Panc1 (cell line): ENCODE measurements around the gene FIGN. TPM values are rescaled to one million over a fixed set of nuclear protein-coding genes. Genes with fewer than 3 reads are reported as not detected.

Experiments
- ATAC-seq: fragments of 200-7000 bp; cut with Tn5 transposase; 2 replicates; pipeline ENCODE4 v1.9.1; 2020; ENCODE audit warnings: mild to moderate bottlenecking, moderate library complexity
- BruUV-seq: library from RNA; stranded (reverse); fragments of 400-500 nt; replicated peaks from 2 replicates; lab custom pipeline; 2021; lab: Mats Ljungman, UMichigan
- CTCF ChIA-PET: fragments of 300-600 bp; sonication (Branson Sonifier 250); formaldehyde crosslinking; loops from one replicate; lab custom pipeline; 2022; ENCODE audit warnings: antibody characterized with exemption; lab: Charles Lee
- POLR2A ChIA-PET: fragments of 300-600 bp; sonication (Branson Sonifier 250); formaldehyde crosslinking; loops from one replicate; lab custom pipeline; 2022; ENCODE audit warnings: antibody characterized with exemption; lab: Charles Lee
- DNase-seq: peaks from one replicate; pipeline ENCODE4 v3.0.0-alpha.2; 2010; ENCODE audit warnings: low read depth, low spot score
- H3K27ac ChIP-seq: 2 replicates; pipeline ENCODE4 v1.5.1; 2011; ENCODE audit warnings: mild to moderate bottlenecking, low read length, inconsistent platforms
- H3K27me3 ChIP-seq: fragments of 200-500 bp; sonication (Bioruptor generic); 2 replicates; pipeline ENCODE4 v1.6.0; 2014; ENCODE audit warnings: low read length, inconsistent platforms; ENCODE audit not compliant: control insufficient read depth, insufficient read depth
- H3K36me3 ChIP-seq: fragments of 200-500 bp; sonication (Bioruptor generic); 2 replicates; pipeline ENCODE4 v1.5.1; 2014; ENCODE audit warnings: inconsistent platforms, mild to moderate bottlenecking, low read length, moderate library complexity; ENCODE audit not compliant: control insufficient read depth, insufficient read depth
- H3K4me1 ChIP-seq: 2 replicates; pipeline ENCODE4 v1.5.1; 2011; ENCODE audit warnings: inconsistent platforms, mild to moderate bottlenecking, low read length, moderate library complexity; ENCODE audit not compliant: control insufficient read depth, insufficient read depth
- H3K4me3 ChIP-seq, 2 experiments: 2 replicates each; pipeline ENCODE4 v1.5.1; 2011 to 2012; ENCODE audit warnings: low read depth in 2 of 2, low read length in 2 of 2, mild to moderate bottlenecking in 2 of 2, inconsistent platforms in 1 of 2, moderate library complexity in 1 of 2
- H3K9me3 ChIP-seq: fragments of 200-500 bp; sonication (Bioruptor generic); 2 replicates; pipeline ENCODE4 v1.5.1; 2014; ENCODE audit warnings: low read depth, mild to moderate bottlenecking, inconsistent platforms, low read length, moderate library complexity; ENCODE audit not compliant: control insufficient read depth, insufficient read depth
- CTCF ChIP-seq: fragments of 450-650 bp; IDR thresholded peaks from 2 replicates; pipeline ENCODE4 v1.5.1; 2017; ENCODE audit warnings: mild to moderate bottlenecking
- POLR2AphosphoS5 ChIP-seq: IDR thresholded peaks from 2 replicates; pipeline ENCODE4 v1.6.1; 2012; ENCODE audit warnings: mild to moderate bottlenecking, low read depth, low read length, moderate library complexity
- SIN3A ChIP-seq: IDR thresholded peaks from 2 replicates; pipeline ENCODE4 v1.6.1; 2012; ENCODE audit warnings: low read depth, mild to moderate bottlenecking, low read length, moderate library complexity, borderline replicate concordance; ENCODE audit not compliant: insufficient read depth
- TCF7L2 ChIP-seq: IDR thresholded peaks from 2 replicates; pipeline ENCODE4 v1.6.1; 2011; ENCODE audit warnings: mild to moderate bottlenecking, low read depth, low read length, inconsistent platforms
- in situ Hi-C: cut with HindIII; loops from 2 replicates; pipeline ENCODE4 v1.10.0; 2016; ENCODE audit warnings: low sequenced_read_pairs, low pct_unique_long_range_greater_than_20kb
- intact Hi-C: fragments of 100-400 bp; cut with micrococcal nuclease; formaldehyde crosslinking; loops from one replicate; pipeline ENCODE4 v1.10.0; 2022; ENCODE audit not compliant: unreplicated experiment
- total RNA-seq: library from RNA; stranded (reverse); gene quantifications from one replicate; pipeline ENCODE4 v1.2.1, GENCODE V29; 2021; ENCODE audit not compliant: unreplicated experiment
- TF ChIP-seq, protein P1 (sequence below), 2 experiments: IDR thresholded peaks; 2 replicates each; pipeline ENCODE4 v1.6.1; 2011 to 2012; ENCODE audit warnings: low read depth in 2 of 2, control low read depth in 1 of 2, low read length in 1 of 2, mild to moderate bottlenecking in 1 of 2, moderate library complexity in 1 of 2; ENCODE audit not compliant: insufficient read depth in 1 of 2

FIGN gene
- total RNA-seq, 1 experiment from 2014 or later, result 19.5 TPM

DNA sequence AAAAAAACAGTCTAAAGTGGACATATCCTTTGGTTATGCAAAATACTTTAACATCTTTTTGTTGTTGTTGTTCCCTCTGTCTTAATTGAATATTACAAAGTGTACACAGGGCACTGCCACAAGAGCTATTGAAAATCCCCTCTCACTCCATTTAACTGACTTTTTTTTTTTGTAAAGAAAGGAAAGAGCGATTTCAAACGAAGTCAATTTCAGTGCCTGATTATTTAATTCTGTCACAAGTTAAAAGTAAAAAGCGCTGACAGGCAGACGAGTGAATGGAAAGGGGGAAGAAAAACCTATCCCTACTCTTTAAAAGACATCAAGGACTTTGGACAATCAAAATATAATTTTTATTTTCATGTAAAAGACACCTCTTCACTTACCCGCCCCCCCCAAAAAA lies 1.9 kb downstream of the FIGN start:
- BruUV-seq, result no TSS peak
- Histone ChIP-seq H3K9me3 (no peaks in the 10 kb centered on the region), H3K4me3 (peak overlapping the region; percentile 88 to 98), H3K4me1 (peaks cover 42% of the 10 kb centered on the region), H3K36me3 (no peaks in the 10 kb centered on the region; the same call in 1 of the 2 replicates), H3K27me3 (no peaks in the 10 kb centered on the region), H3K27ac (peak overlapping the region; percentile 99)
- TF ChIP-seq TCF7L2 (no peak), SIN3A (no peak), CTCF (no peak), POLR2AphosphoS5 (no peak)
- TF ChIP-seq, protein P1, sequence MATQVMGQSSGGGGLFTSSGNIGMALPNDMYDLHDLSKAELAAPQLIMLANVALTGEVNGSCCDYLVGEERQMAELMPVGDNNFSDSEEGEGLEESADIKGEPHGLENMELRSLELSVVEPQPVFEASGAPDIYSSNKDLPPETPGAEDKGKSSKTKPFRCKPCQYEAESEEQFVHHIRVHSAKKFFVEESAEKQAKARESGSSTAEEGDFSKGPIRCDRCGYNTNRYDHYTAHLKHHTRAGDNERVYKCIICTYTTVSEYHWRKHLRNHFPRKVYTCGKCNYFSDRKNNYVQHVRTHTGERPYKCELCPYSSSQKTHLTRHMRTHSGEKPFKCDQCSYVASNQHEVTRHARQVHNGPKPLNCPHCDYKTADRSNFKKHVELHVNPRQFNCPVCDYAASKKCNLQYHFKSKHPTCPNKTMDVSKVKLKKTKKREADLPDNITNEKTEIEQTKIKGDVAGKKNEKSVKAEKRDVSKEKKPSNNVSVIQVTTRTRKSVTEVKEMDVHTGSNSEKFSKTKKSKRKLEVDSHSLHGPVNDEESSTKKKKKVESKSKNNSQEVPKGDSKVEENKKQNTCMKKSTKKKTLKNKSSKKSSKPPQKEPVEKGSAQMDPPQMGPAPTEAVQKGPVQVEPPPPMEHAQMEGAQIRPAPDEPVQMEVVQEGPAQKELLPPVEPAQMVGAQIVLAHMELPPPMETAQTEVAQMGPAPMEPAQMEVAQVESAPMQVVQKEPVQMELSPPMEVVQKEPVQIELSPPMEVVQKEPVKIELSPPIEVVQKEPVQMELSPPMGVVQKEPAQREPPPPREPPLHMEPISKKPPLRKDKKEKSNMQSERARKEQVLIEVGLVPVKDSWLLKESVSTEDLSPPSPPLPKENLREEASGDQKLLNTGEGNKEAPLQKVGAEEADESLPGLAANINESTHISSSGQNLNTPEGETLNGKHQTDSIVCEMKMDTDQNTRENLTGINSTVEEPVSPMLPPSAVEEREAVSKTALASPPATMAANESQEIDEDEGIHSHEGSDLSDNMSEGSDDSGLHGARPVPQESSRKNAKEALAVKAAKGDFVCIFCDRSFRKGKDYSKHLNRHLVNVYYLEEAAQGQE (IDR thresholded peaks at IDR 0.05; ENCODE audit: insufficient read depth in 1 of 2, low read depth in 2 of 2, low read length in 1 of 2), result no peak
- ATAC-seq (no peak), DNase-seq (no peak)
- intact Hi-C loops, result loop anchor here (5.0 to 10.0 kb wide), 4 partner anchors 129 to 701 kb away; no protein-coding TSS in a partner anchor
- ChIA-PET POLR2A (interaction anchor here (0.6 to 0.7 kb wide), 2 partner anchors 71 to 324 kb away, joined by 9 read pairs; no protein-coding TSS in a partner anchor), CTCF (interaction anchor here (1.0 kb wide), 1 partner anchor 327 kb away, joined by 3 read pairs; no protein-coding TSS in a partner anchor)
- in situ Hi-C loops, result no loop called here

GRCh38 chr2:163733301-163733938 lies 2.4 kb downstream of the FIGN start:
- TF ChIP-seq CTCF, result no peak
- no peak for TF ChIP-seq POLR2AphosphoS5
- TF ChIP-seq SIN3A, result 0 out of 2 replicates have a peak, but pooled peaks have one; percentile 63

More at GRCh38 chr2:163733301-163733938, 2.4 kb downstream of the FIGN start:
- H3K4me1 ChIP-seq, result peaks cover 46% of the 10 kb centered on the region
- ChIA-PET POLR2A (interaction anchor here (0.6 to 0.9 kb wide), 3 partner anchors 72 to 324 kb away, joined by 3 to 9 read pairs (median 9); no protein-coding TSS in a partner anchor), CTCF (interaction anchor here (1.0 kb wide), 1 partner anchor 328 kb away, joined by 3 read pairs; no protein-coding TSS in a partner anchor)
- in situ Hi-C loops (no loop called here), intact Hi-C loops (loop anchor here (5.0 to 10.0 kb wide), 4 partner anchors 129 to 701 kb away; no protein-coding TSS in a partner anchor)
- TSS peak; percentile 37 for BruUV-seq
- H3K36me3 ChIP-seq, result no peaks in the 10 kb centered on the region; the same call in 1 of the 2 replicates
- DNase-seq, result no peak
- H3K27ac ChIP-seq, result peak overlapping the region; percentile 99
- H3K9me3 ChIP-seq, result no peaks in the 10 kb centered on the region
- H3K4me3 ChIP-seq, result peak overlapping the region; percentile 88 to 98
- ATAC-seq, result 0 out of 2 replicates have a peak, but pooled peaks have one; percentile 33
- no peaks in the 10 kb centered on the region for H3K27me3 ChIP-seq
